NCI-H2171 treated with DMSO at 0.1 percent for 48 hours (cell line): Measurements from ENCODE around the gene QPRT.
"Not testable (repeated sequence)": the region's sequence is repeated elsewhere in the genome, so short reads cannot be mapped to it uniquely, and the experiment has no call there.

ENCODE experiments used
- DNase-seq: peaks from one replicate; lab custom pipeline; 2025; lab: John Stamatoyannopoulos, UW

Gene QPRT

DNA sequence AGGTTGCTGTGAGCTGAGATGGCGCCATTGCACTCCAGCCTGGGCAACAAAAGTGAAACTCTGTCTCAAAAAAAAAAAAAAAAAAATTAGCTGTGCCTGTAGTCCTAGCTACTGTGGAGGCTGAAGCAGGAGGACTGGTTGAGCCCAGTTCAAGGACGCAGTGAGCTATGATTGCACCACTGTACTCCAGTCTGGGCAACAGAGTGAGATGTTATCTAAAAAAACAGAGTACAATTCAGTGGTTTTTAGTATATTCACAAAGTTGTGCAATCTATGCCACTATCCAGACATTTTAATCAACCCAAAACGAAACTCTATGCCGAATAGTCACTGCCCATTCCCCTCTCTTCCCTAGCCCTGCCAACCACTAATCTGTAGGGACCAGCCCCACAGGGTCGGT, 41.7 kb downstream of the QPRT start:
- no peak for DNase-seq

DNA sequence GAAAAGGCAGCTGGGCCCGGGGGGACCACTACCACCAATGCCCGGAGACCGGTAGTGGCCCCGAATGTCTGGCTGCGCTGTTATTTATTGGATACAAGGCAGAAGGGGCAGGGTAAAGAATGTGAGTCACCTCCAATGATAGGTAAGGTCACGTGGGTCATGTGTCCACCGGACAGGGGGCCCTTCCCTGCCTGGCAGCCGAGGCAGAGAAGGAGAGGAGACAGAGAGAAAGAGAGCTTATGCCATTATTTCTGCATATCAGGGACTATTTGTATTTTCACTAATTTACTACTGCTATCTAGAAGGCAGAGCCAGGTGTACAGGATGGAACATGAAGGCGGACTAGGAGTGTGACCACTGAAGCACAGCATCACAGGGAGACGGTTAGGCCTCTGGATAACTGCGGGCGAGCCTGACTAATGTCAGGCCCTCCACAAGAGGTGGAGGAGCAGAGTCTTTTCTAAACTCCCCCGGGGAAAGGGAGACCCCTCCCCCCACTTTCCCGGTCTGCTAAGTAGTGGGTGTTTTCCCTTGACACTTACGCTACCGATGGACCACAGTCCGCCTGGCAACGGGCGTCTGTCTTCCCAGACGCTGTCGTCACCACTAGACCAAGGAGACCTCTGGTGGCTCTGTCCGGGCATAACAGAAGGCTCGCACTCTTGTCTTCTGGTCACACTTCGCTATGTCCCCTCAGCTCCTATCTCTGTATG, 42.3 kb downstream of the QPRT start:
- peak; percentile 50 for DNase-seq

DNA sequence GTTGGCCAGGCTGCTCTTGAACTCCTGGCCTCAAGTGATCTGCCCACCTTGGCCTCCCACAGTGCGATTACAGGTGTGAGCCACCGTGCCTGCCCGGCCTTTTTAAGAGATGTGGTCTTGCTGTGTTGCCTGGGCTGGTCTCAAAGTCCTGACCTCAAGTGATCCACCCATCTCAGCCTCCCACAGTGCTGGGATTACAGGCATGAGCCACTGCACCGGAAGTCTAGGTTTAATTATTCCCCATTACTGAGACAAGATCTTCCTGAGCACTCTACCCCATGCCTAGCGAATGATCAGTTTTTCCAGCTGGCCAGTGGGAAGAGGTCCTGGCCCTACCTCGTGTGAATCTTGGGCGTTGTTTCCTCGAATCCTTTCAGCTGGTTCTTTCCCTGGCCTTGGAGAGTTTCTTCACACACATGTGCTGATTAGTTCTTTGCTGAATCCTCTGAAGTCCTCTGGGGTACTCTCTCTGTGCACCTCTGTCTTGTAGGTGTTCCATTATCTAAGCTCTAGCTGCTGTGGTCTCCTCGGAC, 47.9 kb downstream of the QPRT start:
- no peak for DNase-seq

DNA sequence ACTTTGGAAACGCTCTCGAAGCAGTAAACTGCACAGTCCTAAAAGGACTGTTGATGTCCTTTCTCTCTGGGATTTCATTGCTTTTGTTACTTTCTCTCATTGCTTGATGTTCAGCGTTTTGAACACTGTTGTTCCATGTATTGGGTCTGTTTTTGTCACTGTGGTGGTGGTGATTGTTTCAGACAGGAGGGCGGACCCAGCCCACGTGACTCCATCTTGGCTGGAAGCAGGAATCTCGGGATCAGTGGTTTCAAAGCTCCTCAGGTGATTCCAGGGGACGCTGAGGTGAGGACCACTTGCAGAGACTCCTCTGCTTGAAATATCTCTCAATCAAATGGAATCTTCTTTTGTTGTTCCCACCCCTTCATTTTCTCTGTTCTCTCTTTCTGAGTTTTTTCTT, 48.5 kb downstream of the QPRT start:
- DNase-seq = no peak

DNA sequence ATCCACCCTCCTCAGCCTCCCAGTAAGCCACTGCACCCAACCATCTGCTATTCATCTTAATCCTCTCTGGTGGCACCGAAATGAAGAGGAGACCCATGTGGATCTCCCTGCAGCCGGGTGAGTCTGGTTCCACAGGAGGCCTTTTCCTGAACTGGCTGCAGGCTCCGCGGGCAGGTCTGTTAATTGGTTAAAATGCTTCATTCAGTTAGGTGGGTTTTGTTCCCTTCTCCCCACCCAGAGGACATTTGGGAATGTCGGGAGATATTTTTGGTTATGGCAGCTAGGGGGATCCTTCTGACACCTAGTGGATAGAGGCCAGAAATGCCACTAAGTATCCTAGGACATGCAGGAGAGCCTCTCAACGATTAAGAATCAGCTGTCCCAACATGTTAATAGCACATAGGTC, 50.1 kb downstream of the QPRT start:
- peak; percentile 71 for DNase-seq

DNA sequence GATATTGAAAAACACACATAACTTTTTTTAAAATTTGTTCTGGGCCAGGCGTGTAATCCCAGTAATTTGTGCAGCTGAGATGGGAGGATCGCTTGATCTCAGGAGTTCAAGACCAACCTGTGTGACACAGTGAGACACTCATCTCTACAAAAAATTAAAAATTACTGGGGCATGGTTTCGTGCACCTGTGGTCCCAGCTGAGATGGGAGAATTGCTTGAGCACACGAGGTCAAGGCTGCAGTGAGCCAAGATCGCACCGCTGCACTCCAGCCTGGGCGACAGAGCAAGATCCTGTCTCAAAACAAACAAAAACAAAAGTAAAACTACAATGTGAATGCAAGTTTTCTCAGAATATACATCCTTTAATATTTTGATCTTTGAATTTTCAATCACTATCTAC, 51.7 kb downstream of the QPRT start:
- DNase-seq = no peak

DNA sequence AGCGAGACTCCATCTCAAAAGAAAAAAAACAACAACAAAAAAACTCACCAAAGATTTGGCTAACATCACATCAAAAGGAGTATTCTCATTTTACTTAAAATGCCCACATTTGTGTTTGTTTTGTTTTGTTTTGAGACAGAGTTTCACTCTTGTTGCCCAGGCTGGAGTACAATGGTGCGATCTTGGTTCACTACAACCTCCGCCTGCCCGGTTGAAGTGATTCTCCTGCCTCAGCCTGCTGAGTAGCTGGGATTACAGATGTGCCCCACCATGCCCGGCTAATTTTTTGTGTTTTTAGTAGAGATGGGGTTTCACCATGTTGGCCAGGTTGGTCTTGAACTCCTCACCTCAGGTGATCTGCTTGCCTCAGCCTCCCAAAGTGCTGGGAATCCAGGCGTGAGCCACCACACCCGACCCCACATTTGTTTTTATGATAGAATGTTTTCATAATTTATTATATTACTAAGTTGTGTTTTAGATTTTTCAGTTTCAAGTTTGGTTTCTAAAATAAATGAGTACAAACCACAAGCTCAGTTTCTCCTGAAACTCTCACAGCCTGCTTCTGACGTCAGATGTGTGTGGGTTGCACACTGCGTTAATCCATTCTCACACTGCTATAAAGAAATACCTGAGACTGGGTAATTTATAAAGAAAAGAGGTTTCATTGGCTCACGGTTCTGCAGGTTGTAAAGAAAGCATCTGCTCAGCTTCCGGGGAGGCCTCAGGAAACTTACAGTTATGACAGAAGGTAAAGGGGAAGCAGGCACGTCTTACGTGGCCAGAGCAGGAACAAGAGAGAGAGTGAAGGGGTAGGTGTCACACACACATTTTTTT, 53.0 kb downstream of the QPRT start:
- DNase-seq = not testable (repeated sequence)

DNA sequence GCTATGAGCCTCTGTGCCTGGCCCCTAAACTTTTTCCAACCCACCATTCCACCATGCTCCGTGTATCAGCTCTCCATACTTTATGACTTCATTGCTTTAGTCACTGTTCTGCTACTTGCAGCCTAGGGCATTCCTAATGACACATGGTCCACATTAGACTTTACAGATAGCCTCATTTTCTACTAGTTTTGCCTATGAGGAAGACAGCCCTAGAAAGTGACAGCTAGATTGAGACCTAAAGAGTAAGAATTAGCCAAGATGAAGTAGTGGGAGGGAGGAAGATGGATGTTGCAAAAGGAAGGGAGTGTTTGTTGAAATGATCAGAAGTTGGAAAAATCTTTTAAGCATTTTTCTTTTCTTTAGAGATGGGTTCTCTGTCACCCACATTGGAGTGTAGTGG, 55.8 kb downstream of the QPRT start:
- DNase-seq = no peak

DNA sequence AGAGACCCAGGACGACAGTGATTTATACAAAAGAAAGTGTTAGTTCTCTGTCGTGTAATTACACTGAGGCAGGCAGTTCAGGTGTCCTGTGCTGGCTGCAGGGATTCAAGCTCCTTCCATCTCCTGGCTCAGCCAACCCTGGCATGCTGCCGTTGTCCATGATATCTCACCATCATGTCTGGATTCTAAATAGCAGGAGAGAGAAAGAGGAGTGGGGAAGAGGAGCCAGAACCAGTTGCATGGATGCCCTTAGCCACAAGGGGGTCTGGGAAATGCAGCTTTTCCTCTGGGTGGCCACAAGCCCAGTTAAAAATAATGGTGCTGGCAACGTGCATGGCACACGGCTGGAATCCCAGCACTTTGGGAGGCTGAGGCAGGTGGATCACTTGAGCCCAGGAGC, 57.1 kb downstream of the QPRT start:
- DNase-seq = no peak

DNA sequence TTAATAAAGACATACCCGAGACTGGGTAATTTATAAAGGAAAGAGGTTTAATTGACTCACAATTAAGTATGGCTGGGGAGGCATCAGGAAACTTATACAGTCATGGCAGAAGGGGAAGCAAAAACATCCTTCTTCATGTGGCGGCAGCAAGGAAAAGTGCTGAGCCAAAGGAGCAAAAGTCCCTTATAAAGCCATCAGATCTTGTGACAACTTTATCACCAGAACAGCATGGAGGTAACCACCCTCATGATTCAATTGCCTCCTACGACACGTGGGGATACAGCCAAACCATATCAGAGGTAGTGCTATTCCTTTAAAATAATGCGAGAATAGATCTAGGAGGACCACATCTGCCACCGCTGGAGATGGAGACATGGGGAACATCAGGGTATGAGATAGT, 57.8 kb downstream of the QPRT start:
- no peak for DNase-seq

DNA sequence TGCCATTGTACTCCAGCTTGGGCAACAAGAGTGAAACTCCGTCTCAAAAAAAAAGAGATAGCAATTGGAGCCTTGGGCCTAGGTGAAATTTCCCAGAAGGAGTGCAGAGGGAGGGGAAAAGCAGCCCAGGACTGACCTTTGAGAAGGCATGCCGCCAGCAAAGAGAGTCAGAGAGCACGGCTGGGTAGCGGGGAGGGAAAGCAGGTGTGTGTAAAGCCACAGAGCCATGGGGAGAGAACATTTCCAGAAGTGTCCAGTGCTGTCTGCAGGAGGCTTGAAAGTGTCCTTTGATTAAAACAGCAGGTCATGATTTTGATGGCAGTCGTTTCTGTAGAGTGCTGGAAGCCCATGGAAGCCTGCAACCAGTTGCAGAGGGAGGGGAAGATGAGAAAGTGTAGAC, 58.7 kb downstream of the QPRT start:
- no peak for DNase-seq

DNA sequence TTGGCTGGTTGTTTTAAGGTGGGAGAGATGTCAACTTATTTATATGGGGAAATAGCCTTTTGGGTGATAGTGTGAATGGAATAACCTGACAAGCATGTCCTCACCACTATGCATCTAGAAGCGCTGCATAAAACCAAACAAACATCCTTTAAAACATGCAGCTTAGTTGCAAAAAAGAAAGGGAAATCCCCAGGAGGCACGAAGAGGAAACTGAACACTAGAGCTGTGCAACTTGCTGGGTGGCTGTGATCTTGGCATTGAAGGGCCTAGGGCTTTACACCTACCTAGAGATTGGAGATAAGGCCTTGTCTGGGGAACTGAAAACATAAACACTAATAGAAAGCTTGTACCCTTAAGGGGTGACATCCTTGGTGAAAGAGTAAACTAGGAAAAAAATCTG, 59.5 kb downstream of the QPRT start:
- DNase-seq = no peak

DNA sequence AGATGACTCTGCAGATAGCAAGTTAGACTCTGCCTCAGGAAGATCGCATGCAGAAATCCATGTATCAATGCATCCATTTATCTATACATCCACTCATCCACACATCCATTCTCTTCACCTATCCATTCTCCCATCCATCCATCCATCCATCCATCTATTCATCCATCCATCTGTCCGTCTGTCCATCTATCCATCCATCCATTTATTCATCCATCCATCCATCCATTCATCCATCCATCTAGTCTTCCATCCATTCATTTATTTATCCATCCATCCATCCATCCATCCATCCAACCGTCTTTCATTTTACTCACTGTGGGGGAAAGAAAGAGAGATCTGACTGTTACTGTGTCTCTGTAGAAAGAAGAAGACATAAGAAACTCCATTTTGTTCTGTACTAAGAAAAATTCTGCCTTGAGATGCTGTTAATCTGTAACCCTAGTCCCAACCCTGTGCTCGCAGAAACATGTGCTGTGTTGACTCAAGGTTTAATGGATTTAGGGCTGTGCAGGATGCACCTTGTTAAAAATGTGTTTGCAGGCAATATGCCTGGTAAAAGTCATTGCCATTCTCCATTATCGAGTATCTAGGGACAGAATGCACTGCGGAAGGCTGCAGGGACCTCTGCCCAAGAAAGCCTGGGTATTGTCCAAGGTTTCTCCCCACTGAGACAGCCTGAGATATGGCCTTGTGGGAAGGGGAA, 61.1 kb downstream of the QPRT start:
- not testable (repeated sequence) for DNase-seq

DNA sequence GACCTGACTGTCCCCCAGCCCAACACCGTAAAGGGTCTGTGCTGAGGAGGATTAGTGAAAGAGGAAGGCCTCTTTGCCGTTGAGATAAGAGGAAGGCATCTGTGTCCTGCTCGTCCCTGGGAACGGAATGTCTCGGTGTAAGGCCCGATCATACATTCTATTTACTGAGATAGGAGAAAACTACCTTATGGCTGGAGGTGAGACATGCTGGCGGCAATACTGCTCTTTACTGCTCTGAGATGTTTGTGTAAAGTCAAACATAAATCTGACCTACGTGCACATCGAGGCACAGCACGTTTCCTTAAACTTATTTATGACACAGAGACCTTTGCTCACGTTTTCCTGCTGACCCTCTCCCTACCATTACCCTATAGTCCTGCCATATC, 61.6 kb downstream of the QPRT start:
- not testable (repeated sequence) for DNase-seq

DNA sequence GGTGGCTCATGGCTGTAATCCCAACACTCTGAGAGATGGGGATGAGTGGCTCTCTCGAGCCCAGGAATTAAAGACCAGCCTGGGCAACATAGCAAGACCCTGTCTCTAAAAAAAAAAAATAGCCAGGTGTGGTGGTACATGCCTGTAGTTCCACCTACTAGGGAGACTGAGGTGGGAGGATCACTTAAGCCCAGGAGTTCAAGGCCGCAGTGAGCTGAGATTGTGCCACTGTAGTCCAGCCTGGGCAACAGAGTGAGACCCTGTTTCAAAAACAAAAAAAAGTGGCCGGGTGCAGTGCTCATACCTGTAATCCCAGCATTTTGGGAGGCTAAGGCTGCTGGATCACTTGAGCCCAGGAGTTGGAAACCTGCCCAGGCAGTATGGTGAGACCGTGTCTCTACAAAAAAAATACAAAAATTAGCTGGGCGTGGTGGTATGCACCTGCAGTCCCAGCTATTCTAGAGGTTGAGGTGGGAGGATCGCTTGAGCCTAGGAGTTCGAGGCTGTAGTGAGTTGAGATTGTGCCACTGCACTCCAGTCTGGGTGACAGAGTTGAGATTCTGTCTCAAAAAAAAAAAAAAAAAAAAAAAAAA, 63.8 kb downstream of the QPRT start:
- DNase-seq = peak; percentile 69

DNA sequence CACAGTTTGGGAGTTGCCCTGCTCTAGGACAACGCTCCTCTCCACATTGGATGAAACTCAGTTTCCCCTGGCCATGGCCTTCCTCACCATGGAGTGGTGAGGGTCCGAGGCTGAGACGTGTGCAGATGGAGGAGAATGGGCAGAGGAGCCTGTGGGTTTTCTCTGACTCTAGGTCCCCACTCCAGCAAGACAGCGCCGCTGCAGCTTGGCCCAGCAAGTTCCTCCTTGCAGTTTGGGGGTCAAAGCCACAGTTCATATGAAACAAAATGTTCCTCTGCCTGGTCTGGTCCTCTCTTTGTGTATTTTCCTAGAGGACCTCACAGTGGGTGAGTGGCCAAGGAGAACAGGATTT, 64.5 kb downstream of the QPRT start:
- DNase-seq = no peak

DNA sequence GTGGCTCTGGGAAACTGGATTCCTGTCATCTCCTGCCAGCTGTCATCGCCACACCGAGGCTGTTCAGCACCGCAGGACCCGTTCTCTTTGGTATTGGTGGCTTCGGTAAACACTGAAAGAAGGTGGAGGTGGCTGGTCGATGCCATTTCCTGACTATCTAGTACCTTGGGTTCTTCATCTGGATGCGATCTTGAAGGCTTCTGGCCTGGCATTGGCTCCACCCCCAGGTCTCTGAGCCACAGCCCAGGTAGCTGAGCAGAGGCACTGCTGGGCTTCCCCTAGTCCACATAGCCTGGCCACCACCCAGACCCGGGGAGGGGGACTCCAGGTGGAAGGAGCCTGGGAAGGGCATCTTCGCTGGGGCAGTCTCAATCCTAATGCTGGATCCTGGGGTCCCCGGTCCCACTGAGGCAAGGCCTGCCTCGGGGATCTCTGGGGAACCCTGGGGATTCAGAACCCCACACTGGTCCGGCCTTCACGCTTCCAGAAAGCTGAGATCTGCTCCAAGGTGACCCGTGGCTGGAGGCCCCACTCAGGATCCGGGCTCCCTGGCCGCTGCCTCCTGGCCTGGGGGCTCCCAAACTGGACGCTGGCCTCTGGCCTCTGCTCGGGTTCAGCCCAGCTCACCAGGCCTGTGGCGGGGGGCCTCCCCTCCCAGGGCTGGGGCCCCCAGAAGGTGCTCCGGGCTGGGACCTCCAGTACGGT, 65.0 kb downstream of the QPRT start:
- DNase-seq = no peak

DNA sequence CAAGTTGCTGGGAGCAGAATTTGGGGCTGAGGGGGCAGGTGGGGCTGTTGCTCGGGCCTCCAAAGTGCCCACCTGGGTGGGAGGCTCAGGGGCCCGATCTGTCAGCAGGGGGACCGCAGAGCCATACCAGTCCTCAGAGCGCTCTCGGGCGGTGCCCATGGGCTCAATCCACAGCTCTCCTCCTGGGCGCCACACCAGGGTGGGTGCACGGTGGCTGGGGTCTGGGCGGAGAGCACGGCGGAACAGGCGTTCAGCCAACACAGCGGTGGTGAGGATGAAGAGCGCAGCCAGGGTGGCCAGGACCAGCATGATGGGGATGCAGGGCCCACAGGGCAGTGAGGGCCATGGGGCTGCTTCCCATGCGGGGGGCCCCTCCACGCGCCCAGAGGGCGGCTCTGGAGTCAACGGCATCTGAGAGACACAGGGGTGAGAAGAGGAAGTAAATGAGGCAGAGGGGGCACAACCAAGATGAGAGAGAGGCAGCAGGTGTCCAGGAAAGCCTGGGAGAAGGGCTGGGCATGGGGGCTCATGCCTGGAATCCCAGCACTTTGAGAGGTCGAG, 65.6 kb downstream of the QPRT start:
- DNase-seq = no peak

DNA sequence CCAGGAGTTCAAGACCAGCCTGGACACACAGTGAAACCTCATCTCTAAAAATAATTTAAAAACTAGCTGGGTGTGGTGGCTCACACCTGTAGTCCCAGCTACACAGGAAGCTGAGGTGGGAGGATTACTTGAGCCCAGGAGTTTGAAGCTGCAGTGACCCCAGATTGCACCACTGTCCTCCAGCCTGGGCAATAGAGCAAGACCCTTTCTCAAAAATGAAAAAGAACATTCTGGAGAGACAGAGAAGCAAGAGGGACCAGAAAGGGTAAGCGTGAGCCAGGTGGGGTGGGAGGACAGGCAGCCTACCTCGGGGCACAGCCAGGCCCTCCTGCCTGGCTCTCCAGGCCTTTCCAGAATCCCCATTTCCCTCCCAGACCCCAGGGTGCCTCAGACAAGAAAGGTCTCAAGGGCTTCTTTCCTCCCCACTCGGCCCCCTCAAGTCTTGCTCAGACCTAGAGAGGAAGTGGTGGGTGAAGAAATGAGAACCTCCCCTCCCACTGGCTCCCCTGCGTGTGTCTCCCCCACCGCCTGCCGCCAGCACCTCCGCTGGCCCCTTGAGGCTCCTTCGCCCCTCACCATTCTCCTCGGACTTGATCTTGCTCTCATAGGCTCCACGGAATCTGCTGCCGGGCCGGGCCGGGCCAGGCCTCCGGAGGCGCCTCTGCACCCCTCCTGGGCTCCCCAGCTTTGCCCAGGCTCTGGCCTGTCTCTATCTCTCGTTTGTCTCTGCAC, 66.3 kb downstream of the QPRT start:
- no peak for DNase-seq

DNA sequence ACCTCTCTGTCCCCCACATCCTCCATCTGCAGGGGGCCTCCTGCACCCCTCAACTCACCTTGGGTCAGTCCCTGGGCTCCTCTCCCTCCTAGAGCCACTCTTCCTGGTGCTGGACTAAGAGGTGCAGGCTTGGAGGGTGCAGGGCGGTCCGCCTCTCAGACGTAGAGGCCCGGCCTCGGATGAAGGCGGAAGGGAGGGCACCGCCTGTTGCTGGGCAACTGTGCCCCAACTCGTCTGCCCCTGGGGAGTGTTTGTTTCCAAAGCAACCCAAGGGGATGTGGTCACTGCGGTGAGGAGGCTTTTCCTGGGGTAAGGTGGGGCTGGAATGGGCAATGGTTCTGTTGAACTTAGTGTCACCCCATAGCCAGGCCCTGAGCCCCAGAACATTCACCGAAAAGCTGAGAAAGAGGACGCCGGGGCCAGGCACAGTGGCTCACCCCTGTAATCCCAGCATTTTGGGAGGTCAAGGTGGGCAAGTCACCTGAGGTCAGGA, 66.9 kb downstream of the QPRT start, which contains the start of gene C16orf54:
Gene C16orf54, minus strand, starts transcription at position 138 of the 493 bp plus-strand sequence. CDS start 1,039 bp downstream, outside the sequence.
- no peak for DNase-seq
